ENCODE results near the gene PRKAR2B.
A peak's percentile ranks its signal among the peaks of the same experiment; 100 is the strongest.
"Not testable (repeated sequence)": the region's sequence is repeated elsewhere in the genome, so short reads cannot be mapped to it uniquely, and the experiment has no call there.

The PRKAR2B gene

DNA sequence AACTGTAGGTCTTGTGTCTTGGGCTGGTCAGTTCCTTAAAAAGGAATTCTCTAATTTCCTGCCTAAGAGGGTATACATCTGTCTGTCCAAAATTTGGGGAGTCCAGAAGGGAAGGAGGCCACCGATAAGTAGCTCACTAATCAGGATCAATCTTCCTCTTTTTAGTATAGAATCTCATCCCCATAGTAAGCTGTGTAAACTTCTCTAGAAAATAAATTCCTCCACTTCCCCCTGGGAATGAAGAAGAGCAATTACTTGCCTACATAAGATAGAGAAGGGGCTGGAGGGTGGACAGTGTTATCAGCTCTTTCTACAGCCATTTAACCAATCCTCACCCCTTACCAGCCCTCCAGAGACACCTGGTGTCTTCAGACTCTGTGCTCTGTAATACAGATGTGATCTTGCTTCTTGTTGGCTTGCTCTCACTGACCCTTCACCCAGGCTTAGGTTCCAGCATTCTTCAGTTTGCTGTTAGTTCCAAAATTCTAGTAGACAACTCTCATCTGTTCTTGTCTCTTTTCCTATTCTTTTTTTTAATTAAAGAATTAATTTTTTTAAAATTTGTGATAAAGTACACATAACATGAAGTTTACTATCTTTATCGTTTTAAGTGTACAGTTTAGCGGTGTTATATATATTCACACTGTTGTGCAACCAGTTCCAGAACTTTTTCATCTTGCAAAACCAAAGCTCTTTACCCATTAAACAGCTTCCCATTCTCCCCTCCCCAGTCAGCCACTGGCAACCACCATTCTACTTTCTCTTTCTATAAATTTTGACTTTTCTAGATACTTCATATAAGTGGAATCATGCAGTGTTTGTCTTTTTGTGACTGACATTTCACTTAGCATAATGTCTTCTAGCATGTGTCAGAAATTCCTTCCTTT, 6.5 kb upstream of the PRKAR2B start:
- no peaks in the 10 kb centered on the region for H3K36me3 Mint-ChIP-seq
- no peak for ATAC-seq
- no peaks in the 10 kb centered on the region for H3K4me1 Mint-ChIP-seq
- no peak overlapping the region for H3K27ac Mint-ChIP-seq
- no peak for DNase-seq (ENCODE audit: low spot score in 2 of 2)
- H3K9me3 Mint-ChIP-seq, result peaks cover 3% of the 10 kb centered on the region
- H3K4me3 Mint-ChIP-seq, result no peak overlapping the region

DNA sequence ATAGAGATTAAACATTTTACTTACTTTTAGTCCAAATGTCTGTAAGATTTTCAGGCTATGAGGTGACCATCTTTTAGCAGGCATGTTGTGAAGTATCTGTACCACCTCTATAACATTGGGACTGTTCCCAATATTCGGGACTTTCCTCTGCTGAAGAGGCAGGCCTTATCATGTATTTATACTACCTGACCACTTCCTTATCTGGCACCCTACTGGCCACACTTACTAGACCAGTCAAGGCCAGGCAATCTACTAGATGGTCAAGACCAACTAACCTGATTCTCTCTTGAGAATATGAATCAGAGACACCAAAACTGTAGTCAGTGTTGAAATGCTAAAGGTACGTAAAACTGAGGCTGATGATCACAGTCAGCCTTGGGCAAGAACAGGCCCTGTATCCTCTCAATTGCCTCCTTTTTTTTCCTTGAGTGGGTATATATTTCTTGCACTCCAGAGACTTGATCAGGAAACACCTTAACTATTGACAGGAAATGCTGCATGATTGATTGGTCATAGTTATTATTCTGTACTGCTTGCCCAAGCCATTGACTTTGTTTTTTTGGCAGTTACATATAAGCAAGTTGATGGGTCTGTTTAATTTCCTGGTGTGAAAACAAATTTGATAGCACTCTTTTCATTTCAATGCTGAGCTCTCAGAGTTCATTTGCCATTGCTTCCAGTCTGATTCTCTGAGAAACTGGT, 5.2 kb upstream of the PRKAR2B start:
- H3K9me3 Mint-ChIP-seq, result peaks cover 3% of the 10 kb centered on the region
- H3K4me3 Mint-ChIP-seq, result no peak overlapping the region
- no peaks in the 10 kb centered on the region for H3K36me3 Mint-ChIP-seq
- DNase-seq (ENCODE audit: low spot score in 2 of 2), result no peak
- peaks cover 6% of the 10 kb centered on the region for H3K4me1 Mint-ChIP-seq
- no peak for ATAC-seq
- H3K27ac Mint-ChIP-seq, result no peak overlapping the region

- Mint-ChIP-seq H3K27ac (no peak overlapping the region), H3K36me3 (no peaks in the 10 kb centered on the region), H3K4me3 (no peak overlapping the region), H3K9me3 (peaks cover 3% of the 10 kb centered on the region), H3K4me1 (peaks cover 17% of the 10 kb centered on the region)
- DNase-seq (ENCODE audit: low spot score in 2 of 2) (no peak), ATAC-seq (no peak)
Measured at GRCh38 chr7:107041097-107041496, 3.4 kb upstream of the PRKAR2B start.

DNA sequence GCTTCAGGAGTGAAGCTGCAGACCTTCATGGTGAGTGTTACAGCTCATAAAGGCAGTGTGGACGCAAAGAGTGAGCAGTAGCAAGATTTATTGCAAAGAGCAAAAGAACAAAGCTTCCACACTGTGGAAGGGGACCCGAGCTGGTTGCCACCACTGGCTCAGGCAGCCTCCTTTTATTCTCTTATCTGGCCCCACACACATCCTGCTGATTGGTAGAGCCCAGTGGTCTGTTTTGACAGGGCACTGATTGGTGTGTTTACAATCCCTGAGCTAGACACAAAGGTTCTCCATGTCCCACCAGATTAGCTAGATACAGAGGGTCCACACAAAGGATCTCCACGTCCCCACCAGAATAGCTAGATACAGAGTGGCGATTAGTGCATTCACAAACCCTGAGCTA, 2.7 kb upstream of the PRKAR2B start:
- not testable (repeated sequence) for H3K36me3 Mint-ChIP-seq; H3K4me3 Mint-ChIP-seq; ATAC-seq; DNase-seq (ENCODE audit: low spot score in 2 of 2); H3K9me3 Mint-ChIP-seq; H3K27ac Mint-ChIP-seq
- peaks cover 19% of the 10 kb centered on the region for H3K4me1 Mint-ChIP-seq

DNA sequence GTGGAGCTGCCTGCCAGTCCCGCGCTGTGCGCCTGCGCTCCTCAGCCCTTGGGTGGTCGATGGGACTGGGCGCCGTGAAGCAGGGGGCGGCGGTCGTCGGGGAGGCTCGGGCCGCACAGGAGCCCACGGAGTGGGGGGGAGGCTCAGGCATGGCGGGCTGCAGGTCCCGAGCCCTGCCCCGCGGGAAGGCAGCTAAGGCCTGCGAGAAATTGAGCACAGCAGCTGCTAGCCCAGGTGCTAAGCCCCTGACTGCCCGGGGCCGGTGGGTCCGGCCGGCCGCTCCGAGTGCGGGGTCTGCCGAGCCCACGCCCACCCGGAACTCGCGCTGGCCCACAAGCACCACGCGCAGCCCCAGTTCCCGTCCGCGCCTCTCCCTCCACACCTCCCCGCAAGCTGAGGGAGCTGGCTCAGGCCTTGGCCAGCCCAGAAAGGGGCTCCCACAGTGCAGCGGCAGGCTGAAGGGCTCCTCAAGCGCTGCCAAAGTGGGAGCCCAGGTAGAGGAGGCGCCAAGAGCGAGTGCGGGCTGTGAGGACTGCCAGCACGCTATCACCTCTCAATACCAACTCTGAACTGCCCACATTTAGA, 2.1 kb upstream of the PRKAR2B start:
- DNase-seq (ENCODE audit: low spot score in 2 of 2); H3K4me3 Mint-ChIP-seq: not testable (repeated sequence)
- H3K4me1 Mint-ChIP-seq, result peaks cover 19% of the 10 kb centered on the region

GRCh38 chr7:107043491-107043890, 1.0 kb upstream of the PRKAR2B start:
- no peaks in the 10 kb centered on the region for H3K9me3 Mint-ChIP-seq
- H3K4me1 Mint-ChIP-seq, result peaks cover 19% of the 10 kb centered on the region
- no peaks in the 10 kb centered on the region for H3K36me3 Mint-ChIP-seq
- peak overlapping the region; percentile 80 for H3K4me3 Mint-ChIP-seq
- ATAC-seq, result no peak
- no peak for DNase-seq (ENCODE audit: low spot score in 2 of 2)
- H3K27ac Mint-ChIP-seq, result no peak overlapping the region

More for the DNA sequence above, 2.1 kb upstream of the PRKAR2B start:
- not testable (repeated sequence) for H3K27ac Mint-ChIP-seq, H3K36me3 Mint-ChIP-seq, ATAC-seq, H3K9me3 Mint-ChIP-seq

DNA sequence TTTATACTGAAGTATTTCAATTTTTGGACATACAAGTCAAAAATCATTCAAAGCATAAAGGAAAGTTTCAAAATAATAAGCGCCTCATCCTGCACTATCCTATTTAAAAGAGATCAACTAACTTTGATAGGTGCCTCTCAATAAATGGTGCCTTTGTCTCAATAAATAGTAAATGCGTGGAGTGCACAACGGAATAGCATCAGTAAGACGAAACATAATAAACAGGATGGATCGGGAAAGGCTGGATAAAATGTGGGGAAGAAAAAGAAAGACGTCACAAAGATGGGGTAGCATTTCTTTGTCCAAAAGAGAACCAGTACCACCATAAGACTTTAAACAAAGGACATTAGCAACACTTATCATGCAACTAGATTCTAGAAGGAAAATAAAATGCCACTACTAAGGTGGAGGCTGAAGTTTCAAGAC, 571 bp upstream of the PRKAR2B start:
- H3K9me3 Mint-ChIP-seq, result no peaks in the 10 kb centered on the region

DNA sequence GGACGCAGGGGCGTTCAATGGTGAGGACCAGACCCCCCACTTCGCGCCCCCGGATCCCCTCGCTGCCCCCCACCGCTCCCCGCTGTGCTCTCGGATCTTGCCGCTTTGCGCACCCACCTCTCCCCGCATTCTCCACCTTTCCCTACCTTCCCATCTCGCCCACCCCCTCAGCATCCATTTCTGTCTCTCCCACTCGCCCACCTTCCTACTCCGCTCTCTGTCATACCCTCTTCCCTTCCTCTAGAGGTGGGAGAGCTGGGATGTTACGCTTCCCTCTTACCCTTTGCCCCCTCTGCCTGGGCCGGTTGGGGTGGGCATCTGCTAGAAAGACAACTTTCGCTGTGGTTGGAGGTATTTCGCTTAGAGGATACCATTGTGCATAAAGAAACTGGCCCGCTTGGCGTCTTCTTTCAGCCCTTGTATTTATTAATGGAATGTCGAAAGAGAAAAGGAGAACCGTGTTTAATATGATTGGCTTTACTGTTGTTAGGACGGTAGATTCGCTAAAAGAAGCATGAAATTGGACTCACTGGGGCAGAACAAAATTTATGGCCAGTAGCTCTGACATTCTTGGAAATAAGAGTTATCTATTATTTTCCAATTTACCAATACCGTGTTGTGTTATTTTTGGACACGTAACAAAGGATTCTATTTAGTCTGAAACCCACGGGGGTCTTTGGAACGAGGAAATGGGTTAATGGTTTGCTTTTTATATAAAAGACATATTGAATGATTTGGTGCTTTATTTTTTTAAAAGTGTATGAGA, 873 bp downstream of the PRKAR2B start:
- no peaks in the 10 kb centered on the region for H3K36me3 Mint-ChIP-seq
- no peak for ATAC-seq
- peak overlapping the region; percentile 22 for H3K27ac Mint-ChIP-seq
- H3K9me3 Mint-ChIP-seq, result no peaks in the 10 kb centered on the region
- peak overlapping the region; percentile 80 for H3K4me3 Mint-ChIP-seq
- DNase-seq (ENCODE audit: low spot score in 2 of 2), result no peak
- peaks cover 19% of the 10 kb centered on the region for H3K4me1 Mint-ChIP-seq

More for the DNA sequence above, 571 bp upstream of the PRKAR2B start:
- ATAC-seq (no peak), DNase-seq (ENCODE audit: low spot score in 2 of 2) (no peak)
- H3K36me3 Mint-ChIP-seq, result no peaks in the 10 kb centered on the region
- H3K27ac Mint-ChIP-seq, result no peak overlapping the region
- peak overlapping the region; percentile 80 for H3K4me3 Mint-ChIP-seq
- peaks cover 19% of the 10 kb centered on the region for H3K4me1 Mint-ChIP-seq

- Mint-ChIP-seq H3K36me3 (no peaks in the 10 kb centered on the region), H3K27ac (no peak overlapping the region), H3K4me1 (peaks cover 19% of the 10 kb centered on the region), H3K9me3 (no peaks in the 10 kb centered on the region), H3K4me3 (peak overlapping the region; percentile 80)
- DNase-seq (ENCODE audit: low spot score in 2 of 2) (no peak), ATAC-seq (no peak)
Measured at GRCh38 chr7:107045980-107046379, 1.5 kb downstream of the PRKAR2B start.

DNA sequence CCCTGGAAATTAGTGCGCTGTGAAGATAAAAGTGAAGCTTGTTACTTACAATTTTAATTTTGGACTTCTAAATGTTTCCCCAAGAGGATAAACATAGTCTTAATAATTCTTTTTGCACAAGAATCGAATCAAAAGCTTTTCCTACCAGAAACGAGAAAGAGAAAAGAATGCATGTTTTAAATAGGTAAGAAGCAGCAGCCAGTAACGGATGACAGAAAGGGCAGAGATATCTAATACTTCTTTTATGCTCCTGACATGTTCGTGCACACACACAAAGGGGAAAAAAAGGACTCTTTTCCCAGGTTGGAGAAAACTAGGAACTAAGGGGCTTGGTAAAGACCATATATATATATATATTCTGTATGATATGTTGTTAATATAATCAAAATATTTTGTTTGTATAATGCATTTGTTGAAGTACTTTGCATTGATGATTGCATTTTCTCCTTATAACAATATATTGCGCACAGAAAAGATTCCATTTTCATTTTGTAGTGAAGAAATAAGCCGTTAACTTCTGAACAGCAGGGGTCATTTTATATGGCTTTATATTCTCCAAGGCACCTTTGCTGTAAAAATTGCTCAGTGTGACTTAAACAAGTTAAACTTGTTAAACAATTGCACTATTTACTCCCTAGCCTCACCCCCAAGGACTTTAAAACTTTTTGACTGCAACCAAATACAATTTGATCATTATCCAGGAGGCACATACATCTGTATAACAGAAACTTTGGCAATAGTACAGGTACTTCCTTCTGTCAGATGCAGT, 2.2 kb downstream of the PRKAR2B start:
- Mint-ChIP-seq H3K9me3 (no peaks in the 10 kb centered on the region), H3K4me3 (no peak overlapping the region), H3K36me3 (no peaks in the 10 kb centered on the region), H3K4me1 (peaks cover 19% of the 10 kb centered on the region), H3K27ac (no peak overlapping the region)
- no peak for ATAC-seq
- no peak for DNase-seq (ENCODE audit: low spot score in 2 of 2)

- Mint-ChIP-seq H3K36me3 (no peaks in the 10 kb centered on the region), H3K27ac (no peak overlapping the region), H3K9me3 (no peaks in the 10 kb centered on the region), H3K4me3 (no peak overlapping the region), H3K4me1 (peaks cover 19% of the 10 kb centered on the region)
- ATAC-seq (no peak), DNase-seq (ENCODE audit: low spot score in 2 of 2) (no peak)
Measured at GRCh38 chr7:107047902-107048782, 3.6 kb downstream of the PRKAR2B start.

DNA sequence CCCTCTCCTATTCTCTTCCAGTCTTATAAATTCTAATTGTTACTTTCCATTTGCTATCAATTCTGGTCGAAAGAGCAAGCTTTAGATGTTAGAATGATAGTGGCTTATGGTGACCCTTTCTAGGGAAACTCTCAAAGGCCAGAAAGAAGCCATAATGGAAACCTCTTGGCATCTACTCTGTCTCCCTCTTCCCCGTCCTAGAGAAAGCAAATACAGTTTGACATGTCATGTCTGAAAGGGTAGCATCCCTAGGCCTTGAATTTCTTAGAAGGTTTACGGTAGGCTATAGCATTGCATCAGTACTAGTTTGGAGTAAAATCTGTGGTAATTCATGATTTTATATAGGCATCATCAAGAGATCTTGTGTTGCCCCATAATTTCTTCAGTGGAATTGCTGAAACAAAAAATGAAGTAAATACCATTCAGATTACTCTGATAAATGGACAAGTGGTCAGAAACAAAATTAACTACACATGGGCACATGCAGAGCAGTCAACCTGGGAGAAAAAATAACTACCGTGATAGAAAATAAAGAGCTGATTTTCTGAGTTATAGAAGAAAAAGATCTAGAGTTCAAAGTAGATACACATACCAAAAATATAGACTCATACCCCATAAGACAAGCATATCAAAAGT, 4.4 kb downstream of the PRKAR2B start:
- no peak for ATAC-seq
- no peak overlapping the region for H3K27ac Mint-ChIP-seq

GRCh38 chr7:107049480-107049879, 5.0 kb downstream of the PRKAR2B start:
- H3K36me3 Mint-ChIP-seq, result no peaks in the 10 kb centered on the region
- H3K9me3 Mint-ChIP-seq, result no peaks in the 10 kb centered on the region
- no peak overlapping the region for H3K4me3 Mint-ChIP-seq
- peaks cover 13% of the 10 kb centered on the region for H3K4me1 Mint-ChIP-seq
- DNase-seq (ENCODE audit: low spot score in 2 of 2) (no peak), ATAC-seq (no peak)
- no peak overlapping the region for H3K27ac Mint-ChIP-seq

More for the DNA sequence above, 4.4 kb downstream of the PRKAR2B start:
- DNase-seq (ENCODE audit: low spot score in 2 of 2), result no peak
- no peaks in the 10 kb centered on the region for H3K36me3 Mint-ChIP-seq
- H3K9me3 Mint-ChIP-seq, result no peaks in the 10 kb centered on the region
- peaks cover 16% of the 10 kb centered on the region for H3K4me1 Mint-ChIP-seq
- H3K4me3 Mint-ChIP-seq, result no peak overlapping the region

Measured in stimulated activated effector memory CD8-positive, alpha-beta T cell treated with anti-CD3 and anti-CD28 coated beads, Interleukin-12 subunit alpha, Interleukin-12 subunit beta, amount 100 ng/mL, for 72 hours (primary cell).